Activated CD8-positive, alpha-beta memory T cell treated with anti-CD3 and anti-CD28 coated beads for 24 hours (primary cell): ENCODE results near the gene SMC4.
"Not testable (repeated sequence)": the region's sequence is repeated elsewhere in the genome, so short reads cannot be mapped to it uniquely, and the experiment has no call there.

ENCODE experiments used
- DNase-seq: peaks from one replicate; pipeline ENCODE4 v3.0.0-alpha.2; 2020

SMC4 gene

DNA sequence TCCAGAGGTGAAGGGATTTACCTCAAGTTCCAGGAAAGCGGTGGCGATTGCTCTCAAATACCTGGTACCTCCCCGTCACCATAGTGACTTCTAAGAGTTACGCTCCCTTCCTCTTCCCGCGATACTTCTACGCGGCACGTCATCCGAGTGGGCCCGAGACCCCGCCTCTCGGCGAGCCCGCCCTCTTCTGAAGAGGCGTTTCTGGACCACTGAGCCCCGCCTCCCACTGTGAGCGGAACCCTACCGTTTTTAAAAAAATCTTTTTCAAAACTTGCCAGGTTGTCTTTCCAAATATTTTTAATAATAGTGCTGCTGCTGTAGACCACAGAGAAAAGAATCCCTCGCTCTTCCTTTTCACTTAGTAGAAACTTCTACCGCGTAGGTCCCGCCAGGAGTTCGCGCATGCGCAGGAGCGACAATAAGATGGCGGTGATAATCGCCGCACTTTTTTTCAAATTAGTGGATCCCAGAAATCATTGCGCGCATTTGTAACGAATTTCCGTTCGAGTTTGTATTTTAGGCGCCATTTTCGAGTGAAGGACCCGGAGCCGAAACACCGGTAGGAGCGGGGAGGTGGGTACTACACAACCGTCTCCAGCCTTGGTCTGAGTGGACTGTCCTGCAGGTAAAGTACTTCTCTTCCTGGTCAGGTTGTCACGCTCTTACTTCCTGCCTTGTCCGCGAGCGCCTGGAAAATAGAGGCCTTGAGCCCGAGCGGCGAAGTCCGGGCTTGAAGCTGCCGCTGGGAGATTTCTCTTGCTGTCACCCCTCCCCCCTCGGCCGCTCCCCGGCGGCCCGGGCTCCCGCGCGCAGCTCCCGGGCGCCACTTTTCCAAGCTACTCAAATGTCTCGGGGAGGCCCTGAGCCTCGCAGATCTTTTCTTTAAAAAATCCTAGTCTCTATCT, at the start of gene SMC4, which contains the start of gene IFT80:
Gene SMC4 (plus strand): TSS at position 526 of the 905 bp plus-strand sequence. CDS start 1,177 bp downstream, outside the sequence.
Gene IFT80 (minus strand): TSS at position 101 of the 905 bp plus-strand sequence. CDS start 14,625 bp downstream, outside the sequence.
- peak; percentile 97 for DNase-seq

DNA sequence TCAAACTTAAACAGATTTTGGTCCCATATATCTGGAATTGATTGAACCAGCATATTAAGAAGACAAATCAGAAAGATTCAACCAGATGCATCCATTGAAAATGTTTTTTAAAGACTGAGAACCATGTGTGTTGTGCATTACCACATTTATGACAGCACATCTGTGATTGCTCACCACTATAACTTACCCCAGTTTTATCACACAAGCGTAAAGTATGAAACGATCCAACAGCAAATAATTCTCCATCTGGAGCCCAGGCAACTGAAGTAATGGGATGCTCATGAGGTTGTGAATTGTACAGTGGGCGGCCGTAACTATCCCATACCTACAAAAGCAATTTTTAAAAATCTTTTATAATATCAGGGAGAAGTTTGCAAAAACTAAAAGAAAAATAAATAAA, 43.6 kb upstream of the SMC4 start:
- DNase-seq, result no peak

GRCh38 chr3:160362896-160363295, 36.6 kb upstream of the SMC4 start:
- DNase-seq, result not testable (repeated sequence)

DNA sequence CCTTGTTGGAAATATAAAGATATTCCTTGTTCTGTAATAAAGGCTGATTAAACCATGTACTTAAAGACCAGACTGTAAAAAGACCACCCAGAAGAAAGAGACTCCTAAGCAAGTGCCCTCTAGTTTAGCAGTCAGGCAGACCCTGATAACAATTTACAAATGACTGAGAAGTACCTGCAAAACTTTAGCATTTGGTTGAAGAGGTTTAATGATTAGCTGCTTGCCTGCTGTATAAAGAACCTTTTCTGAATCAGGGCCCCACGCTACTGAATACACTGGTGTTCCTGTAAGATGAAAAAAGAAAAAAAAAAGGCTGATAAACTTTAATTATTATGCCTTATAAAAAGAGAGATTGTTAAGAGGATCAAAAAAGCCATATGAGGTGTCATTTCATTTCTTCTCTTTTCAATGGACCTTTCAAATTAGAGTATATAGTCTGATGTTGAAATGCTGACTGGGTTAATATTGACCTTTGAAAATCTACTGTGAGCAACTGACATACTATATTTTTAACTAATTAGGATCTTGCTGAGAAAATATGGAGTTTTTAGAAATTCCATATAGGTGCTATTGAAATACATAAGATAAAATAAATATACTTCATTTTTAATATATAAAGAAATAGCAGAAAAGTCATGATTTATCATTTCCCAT, 33.5 kb upstream of the SMC4 start:
- no peak for DNase-seq

DNA sequence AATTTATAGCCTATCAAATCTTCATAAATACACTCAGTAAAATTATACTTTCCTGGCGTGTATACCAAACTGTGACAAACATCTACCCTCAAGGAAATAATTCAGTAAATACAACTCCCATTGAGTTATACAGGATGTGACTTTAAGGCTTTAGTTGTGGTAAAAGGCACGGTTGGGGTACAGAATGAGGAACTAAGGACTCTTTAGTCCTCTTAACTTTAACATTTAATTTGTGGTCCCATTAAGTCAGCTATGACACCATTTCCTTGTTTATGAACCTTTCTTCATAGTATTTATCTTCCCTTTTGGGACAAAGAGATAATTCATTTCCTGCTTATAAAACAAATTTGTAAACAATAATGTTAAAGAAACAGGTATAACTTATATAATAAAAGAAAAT, 30.6 kb upstream of the SMC4 start:
- no peak for DNase-seq

- DNase-seq, result no peak
Observed at GRCh38 chr3:160369784-160370183, 29.7 kb upstream of the SMC4 start.

GRCh38 chr3:160370987-160371857, 28.2 kb upstream of the SMC4 start:
- DNase-seq, result no peak

DNA sequence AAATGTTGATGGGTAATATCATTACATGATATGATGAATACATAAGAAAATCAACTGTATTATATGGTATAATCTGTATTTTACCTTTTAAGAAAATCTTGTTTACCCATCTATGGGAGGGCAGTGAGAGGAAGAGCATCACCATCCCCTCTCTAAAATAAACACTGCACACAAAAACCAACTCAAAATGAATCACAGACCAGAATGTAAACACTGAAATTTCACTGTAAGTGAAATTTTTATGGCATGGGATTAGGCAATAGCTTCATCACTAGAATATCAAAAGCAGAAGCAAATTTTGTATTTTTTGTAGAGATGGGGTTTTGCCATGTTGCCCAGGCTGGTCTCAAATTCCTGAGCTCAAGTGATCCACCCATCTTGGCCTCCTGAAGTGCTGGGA, 26.7 kb upstream of the SMC4 start:
- DNase-seq, result no peak

DNA sequence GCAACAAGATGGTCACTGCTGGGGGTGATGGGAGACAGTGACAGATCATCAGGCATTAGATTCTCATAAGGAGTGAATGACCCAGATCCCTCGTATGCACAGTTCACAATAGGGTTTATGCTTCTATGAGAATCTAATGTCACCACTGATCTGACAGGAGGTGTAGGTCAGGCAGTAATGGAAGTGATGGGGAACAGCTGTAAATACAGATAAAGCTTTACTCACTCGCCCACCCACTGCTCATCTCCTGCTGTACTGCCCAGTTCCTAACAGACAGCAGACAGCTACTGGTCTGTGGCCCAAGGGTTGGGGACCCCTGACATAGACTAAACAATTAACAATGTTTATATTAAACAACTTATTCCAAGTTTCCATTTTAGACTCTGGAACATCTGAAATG, 25.8 kb upstream of the SMC4 start:
- DNase-seq, result no peak

- no peak for DNase-seq
Observed at GRCh38 chr3:160374472-160374871, 25.0 kb upstream of the SMC4 start.

DNA sequence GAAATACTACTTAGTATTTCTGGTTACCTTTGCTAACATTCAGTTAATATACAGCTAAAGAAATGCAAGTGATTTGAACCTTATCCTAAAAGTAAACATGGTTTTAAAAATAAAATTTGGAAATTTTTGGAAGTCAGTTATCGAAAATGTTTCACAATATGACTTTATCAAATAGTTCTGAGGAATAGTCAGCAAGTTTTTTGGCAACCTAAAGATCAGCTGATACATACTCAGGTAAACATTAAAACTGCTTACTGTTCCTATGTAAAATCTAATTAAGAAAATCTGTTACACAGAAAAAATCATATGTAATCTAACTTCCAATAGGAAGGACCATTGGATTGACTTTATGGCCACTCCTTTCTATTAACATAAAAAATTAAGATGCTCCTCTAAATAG, 24.5 kb upstream of the SMC4 start:
- DNase-seq, result no peak

GRCh38 chr3:160376681-160377080, 22.8 kb upstream of the SMC4 start:
- DNase-seq, result no peak

- DNase-seq, result no peak
Observed at GRCh38 chr3:160378331-160379109, 20.9 kb upstream of the SMC4 start.

- no peak for DNase-seq
Observed at GRCh38 chr3:160379628-160380214, 19.7 kb upstream of the SMC4 start.

- no peak for DNase-seq
Observed at GRCh38 chr3:160381470-160381869, 18.0 kb upstream of the SMC4 start.

DNA sequence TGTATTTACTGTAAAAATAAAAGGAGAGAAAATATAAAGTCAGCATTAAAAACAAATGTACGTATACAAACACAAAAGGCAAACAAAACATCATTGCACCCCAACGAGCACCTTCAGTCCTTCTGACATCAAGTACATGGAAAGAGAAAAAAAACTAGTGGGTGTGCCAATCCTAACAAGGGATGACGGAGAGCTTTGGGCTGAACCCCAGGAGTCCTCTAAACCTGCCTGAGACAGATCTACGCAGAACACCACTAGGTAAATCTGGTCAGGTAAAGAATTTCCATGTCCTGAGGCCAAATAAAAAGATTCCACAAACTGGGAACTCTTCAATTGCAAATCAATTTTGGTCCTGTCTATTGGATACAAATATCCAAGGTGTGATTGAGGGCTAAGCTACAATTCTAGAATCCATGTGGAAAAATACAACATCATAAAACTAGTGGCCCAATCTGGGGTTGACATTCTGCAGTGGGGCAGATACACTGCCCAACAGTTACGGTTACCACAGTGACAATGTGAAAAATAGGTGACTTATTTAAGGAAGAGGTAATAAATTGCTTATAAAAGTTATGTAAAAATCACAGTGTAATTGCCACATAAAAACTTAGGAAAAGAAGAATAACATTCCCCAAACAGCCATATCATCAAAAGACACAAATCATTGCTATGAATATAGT, 14.7 kb upstream of the SMC4 start:
- DNase-seq, result no peak

DNA sequence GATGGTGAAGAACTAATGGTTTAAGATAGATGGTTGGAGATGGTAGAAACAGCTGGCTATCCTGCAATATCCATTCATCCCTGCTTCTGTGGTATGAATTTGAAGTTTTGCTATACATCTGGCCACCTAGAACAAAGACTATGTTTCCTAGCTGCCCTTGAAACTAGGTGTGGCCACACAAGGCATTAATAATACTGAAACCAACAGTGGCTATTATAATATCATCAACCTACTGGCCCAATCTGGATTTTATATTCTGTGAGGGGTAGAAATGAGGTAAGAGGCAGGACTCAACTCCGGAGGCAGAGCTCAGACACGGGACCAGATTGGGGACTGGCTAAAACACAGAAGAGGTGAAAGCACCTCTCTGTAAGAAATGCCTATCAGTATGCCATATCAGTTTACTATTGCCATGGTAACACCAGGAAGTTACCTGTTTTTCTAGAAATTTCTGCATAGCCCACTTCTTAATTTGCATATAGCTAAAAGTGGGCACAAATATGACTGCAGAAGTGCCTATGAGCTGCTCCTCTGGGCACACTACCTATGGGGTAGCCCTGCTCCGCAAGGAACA, 8.8 kb upstream of the SMC4 start:
- no peak for DNase-seq

DNA sequence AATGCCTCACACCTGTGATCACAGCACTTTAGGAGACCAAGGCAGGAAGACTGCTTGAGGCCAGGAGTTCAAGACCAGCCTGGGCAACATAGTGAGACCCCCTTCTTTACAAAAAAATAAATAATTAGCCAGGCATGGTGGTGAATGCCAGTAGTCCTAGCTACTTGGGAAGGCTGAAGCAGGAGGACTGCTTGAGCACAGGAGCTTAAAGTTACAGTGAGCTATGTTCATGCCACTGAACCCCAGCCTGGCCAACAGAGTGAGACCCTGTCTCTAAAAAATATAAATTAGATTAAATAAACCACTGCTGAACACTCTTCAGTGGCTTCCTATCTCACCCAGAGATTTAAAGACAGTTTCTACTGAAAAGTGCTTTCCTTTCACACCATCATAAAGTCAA, 6.7 kb upstream of the SMC4 start:
- no peak for DNase-seq

DNA sequence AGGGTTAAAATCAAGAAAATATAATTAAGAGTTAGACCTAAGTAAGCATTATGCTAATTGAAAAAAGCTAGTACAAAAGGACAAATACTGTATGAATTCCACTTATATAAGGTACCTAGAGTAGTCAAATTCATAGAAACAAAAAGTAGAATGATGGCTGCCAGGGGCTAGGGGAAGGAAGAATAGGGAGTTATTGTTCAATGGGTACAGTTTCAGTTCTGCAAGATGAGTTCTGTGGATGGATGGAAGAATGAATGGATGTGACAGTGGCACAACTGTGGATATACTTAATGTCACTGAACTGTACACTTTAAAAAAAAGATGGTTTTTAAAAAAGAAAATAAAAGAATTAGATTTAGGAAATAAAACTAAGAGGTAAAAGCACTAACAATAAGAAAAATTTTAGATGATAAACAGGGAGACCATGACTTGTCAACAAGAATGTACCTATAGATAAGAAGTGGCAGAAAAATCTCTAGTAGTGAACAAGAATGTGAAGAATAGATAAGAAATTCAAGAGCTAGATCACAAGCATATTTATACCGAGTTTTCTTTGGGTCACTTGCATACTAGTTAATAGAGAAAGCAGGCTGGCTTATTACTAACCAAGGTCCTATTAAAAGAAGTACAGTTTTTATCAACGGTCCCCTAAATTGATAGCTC, 6.0 kb upstream of the SMC4 start:
- no peak for DNase-seq

DNA sequence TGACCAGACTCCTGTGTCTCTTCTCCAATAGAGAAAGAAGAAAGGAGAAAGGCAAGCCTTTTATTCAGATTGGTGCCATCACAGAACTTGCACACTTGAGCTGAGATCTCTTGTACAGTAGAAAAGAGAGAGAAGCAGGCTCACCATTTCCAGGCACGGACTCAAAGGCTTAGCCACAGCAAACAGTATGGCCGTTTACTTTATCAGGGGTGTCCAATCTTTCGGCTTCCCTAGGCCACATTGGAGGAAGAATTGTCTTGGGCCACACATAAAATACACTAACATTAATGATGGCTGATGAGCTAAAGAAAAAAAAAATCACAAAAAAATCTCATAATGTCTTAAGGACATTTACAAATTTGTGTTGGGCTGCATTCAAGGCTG, 5.4 kb upstream of the SMC4 start:
- DNase-seq, result no peak
